ENCODE data around the gene GLRA2.

DNA sequence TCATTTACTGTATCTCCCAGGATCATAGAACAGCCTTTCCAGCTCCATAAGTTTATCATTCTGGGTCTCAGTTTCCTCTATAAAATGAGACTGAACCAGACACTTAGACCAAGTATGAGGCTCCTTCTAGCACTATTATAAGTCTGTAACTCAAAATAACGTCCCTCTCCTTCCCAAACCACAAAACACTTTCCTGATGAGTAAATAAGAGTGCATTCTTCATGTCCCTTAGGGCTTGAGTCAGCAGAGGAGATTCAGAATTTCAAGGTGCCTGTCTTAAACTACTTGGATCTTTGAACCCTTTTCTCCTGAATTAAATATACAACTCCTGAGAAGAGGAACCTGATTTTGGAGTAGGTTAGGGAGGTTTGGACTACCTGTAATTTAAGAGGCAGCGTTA lies 62.6 kb downstream of the GLRA2 start:
- TF ChIP-seq, protein P1, sequence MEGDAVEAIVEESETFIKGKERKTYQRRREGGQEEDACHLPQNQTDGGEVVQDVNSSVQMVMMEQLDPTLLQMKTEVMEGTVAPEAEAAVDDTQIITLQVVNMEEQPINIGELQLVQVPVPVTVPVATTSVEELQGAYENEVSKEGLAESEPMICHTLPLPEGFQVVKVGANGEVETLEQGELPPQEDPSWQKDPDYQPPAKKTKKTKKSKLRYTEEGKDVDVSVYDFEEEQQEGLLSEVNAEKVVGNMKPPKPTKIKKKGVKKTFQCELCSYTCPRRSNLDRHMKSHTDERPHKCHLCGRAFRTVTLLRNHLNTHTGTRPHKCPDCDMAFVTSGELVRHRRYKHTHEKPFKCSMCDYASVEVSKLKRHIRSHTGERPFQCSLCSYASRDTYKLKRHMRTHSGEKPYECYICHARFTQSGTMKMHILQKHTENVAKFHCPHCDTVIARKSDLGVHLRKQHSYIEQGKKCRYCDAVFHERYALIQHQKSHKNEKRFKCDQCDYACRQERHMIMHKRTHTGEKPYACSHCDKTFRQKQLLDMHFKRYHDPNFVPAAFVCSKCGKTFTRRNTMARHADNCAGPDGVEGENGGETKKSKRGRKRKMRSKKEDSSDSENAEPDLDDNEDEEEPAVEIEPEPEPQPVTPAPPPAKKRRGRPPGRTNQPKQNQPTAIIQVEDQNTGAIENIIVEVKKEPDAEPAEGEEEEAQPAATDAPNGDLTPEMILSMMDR (IDR thresholded peaks at IDR 0.05 in 4 of 5, conservative IDR thresholded peaks at IDR 0.05 in 1 of 5): no peak
- TF ChIP-seq POLR2A (IDR thresholded peaks at IDR 0.05): no peak

Data from gastrocnemius medialis (tissue), 4 donors.